Gastrocnemius medialis (tissue), 4 donors: ENCODE data around the gene GPR176. TPM values are rescaled to one million over a fixed set of nuclear protein-coding genes. Genes with fewer than 3 reads are reported as not detected.

Source experiments
- ATAC-seq, 2 donors: fragments of 150-250 bp; one replicate each; pipeline ENCODE4 v1.9.1; 2016
- DNase-seq, 2 donors: peaks; one replicate each; pipeline ENCODE4 v3.0.0-alpha.2; 2019
- H3K27ac ChIP-seq, 4 donors: fragments of 200-600 bp; sonication (generic); 1 replicate in 1 of 4; 2 replicates in 3 of 4; pipeline ENCODE4 v1.5.1; 2016 to 2018; ENCODE audit warnings: mild to moderate bottlenecking in 2 of 4, moderate library complexity in 1 of 4
- H3K27me3 ChIP-seq, 3 donors: fragments of 200-600 bp; sonication (generic) in 2 of 3; 1 replicate in 1 of 3; 2 replicates in 2 of 3; pipeline versions ENCODE4 v1.5.1 to v1.6.0; 2016 to 2019; ENCODE audit warnings: mild to moderate bottlenecking in 1 of 3, moderate library complexity in 1 of 3
- H3K36me3 ChIP-seq, 2 donors: fragments of 200-600 bp; sonication (generic) in 1 of 2; one replicate each; pipeline ENCODE4 v1.5.1; 2017 to 2018
- H3K4me1 ChIP-seq, 2 donors: fragments of 200-600 bp; sonication (generic) in 1 of 2; one replicate each; pipeline ENCODE4 v1.5.1; 2016 to 2017; ENCODE audit warnings: mild to moderate bottlenecking in 2 of 2
- H3K4me3 ChIP-seq, 4 donors: fragments of 200-600 bp; sonication (generic) in 3 of 4; 1 replicate in 1 of 4; 2 replicates in 3 of 4; pipeline ENCODE4 v1.5.1; 2016 to 2019; ENCODE audit warnings: mild to moderate bottlenecking in 2 of 4
- H3K9me3 ChIP-seq, 3 donors: fragments of 200-600 bp; sonication (generic) in 2 of 3; 1 replicate in 1 of 3; 2 replicates in 2 of 3; pipeline ENCODE4 v1.5.1; 2016 to 2019
- POLR2A ChIP-seq, 2 donors: fragments of 450-650 bp; IDR thresholded peaks; one replicate each; pipeline ENCODE4 v1.6.1; 2017; ENCODE audit warnings: antibody characterized with exemption in 2 of 2, mild to moderate bottlenecking in 2 of 2, moderate library complexity in 2 of 2
- in situ Hi-C, 4 donors: fragments of 200-750 bp; cut with MboI; loops; one replicate each; pipeline versions ENCODE4 v1.15.0 to v1.8.0; 2017; ENCODE audit warnings: low sequenced_read_pairs in 4 of 4
- intact Hi-C: fragments of 100-400 bp; cut with DNase I; formaldehyde crosslinking; loops from one replicate; pipeline ENCODE4 v1.15.1; 2023; ENCODE audit warnings: low total_unique reads
- total RNA-seq, 4 donors: library from RNA; depleted of rRNA; stranded (reverse); fragments of >200 nt; gene quantifications; one replicate each; pipeline versions ENCODE4 v1.1.0 to v1.2.3, GENCODE V29; 2016
- TF ChIP-seq, protein P1 (sequence below), 5 experiments: fragments of 450-650 bp in 3 of 5; fragments of 200-600 bp in 2 of 5; sonication (generic) in 2 of 5; IDR thresholded peaks in 4 of 5; conservative IDR thresholded peaks in 1 of 5; 1 replicate in 4 of 5; 2 replicates in 1 of 5; pipeline ENCODE4 v1.5.1; 2016 to 2019; ENCODE audit warnings: antibody characterized with exemption in 5 of 5, mild to moderate bottlenecking in 3 of 5, moderate library complexity in 3 of 5

GPR176 gene
- total RNA-seq, 4 donors from 2014 or later, result 1.1 to 3.0 (median 1.7) TPM

- ATAC-seq, result no peak
- intact Hi-C loops, result no loop called here
- in situ Hi-C loops, result loop anchor here in 2 of 4 donors (25.0 kb wide), 2 partner anchors 115 to 340 kb away; partner anchors contain the start of gene GPR176 (in 1 of the 2)
Observed at GRCh38 chr15:39797407-39797806, 122.7 kb downstream of the GPR176 start.

GRCh38 chr15:39796601-39797000 is 123.5 kb downstream of the GPR176 start:
- TF ChIP-seq, protein P1, sequence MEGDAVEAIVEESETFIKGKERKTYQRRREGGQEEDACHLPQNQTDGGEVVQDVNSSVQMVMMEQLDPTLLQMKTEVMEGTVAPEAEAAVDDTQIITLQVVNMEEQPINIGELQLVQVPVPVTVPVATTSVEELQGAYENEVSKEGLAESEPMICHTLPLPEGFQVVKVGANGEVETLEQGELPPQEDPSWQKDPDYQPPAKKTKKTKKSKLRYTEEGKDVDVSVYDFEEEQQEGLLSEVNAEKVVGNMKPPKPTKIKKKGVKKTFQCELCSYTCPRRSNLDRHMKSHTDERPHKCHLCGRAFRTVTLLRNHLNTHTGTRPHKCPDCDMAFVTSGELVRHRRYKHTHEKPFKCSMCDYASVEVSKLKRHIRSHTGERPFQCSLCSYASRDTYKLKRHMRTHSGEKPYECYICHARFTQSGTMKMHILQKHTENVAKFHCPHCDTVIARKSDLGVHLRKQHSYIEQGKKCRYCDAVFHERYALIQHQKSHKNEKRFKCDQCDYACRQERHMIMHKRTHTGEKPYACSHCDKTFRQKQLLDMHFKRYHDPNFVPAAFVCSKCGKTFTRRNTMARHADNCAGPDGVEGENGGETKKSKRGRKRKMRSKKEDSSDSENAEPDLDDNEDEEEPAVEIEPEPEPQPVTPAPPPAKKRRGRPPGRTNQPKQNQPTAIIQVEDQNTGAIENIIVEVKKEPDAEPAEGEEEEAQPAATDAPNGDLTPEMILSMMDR (IDR thresholded peaks at IDR 0.05 in 4 of 5, conservative IDR thresholded peaks at IDR 0.05 in 1 of 5), result no peak
- no peak for TF ChIP-seq POLR2A (IDR thresholded peaks at IDR 0.05)
- ATAC-seq (no peak), DNase-seq (no peak)
- Histone ChIP-seq H3K4me3 (no peak overlapping the region), H3K9me3 (no peaks in the 10 kb centered on the region), H3K27me3 (no peaks in the 10 kb centered on the region), H3K27ac (no peak overlapping the region), H3K36me3 (no peaks in the 10 kb centered on the region), H3K4me1 (peaks cover 0 to 3% of the 10 kb centered on the region in 2 donors)
- intact Hi-C loops (no loop called here), in situ Hi-C loops (loop anchor here in 2 of 4 donors (25.0 kb wide), 2 partner anchors 116 to 341 kb away; partner anchors contain the start of gene GPR176 (in 1 of the 2))

More at GRCh38 chr15:39797407-39797806, 122.7 kb downstream of the GPR176 start:
- H3K9me3 ChIP-seq, result no peaks in the 10 kb centered on the region
- no peaks in the 10 kb centered on the region for H3K36me3 ChIP-seq
- H3K27ac ChIP-seq, result no peak overlapping the region
- DNase-seq, result no peak
- no peaks in the 10 kb centered on the region for H3K27me3 ChIP-seq
- TF ChIP-seq POLR2A (IDR thresholded peaks at IDR 0.05), result no peak
- TF ChIP-seq, protein P1 (IDR thresholded peaks at IDR 0.05 in 4 of 5, conservative IDR thresholded peaks at IDR 0.05 in 1 of 5), result no peak
- H3K4me3 ChIP-seq, result no peak overlapping the region
- H3K4me1 ChIP-seq, result peaks cover 0 to 3% of the 10 kb centered on the region in 2 donors

- Histone ChIP-seq H3K4me3 (no peak overlapping the region), H3K27ac (no peak overlapping the region), H3K27me3 (no peaks in the 10 kb centered on the region), H3K4me1 (peaks cover 0 to 3% of the 10 kb centered on the region in 2 donors), H3K9me3 (no peaks in the 10 kb centered on the region), H3K36me3 (no peaks in the 10 kb centered on the region)
- DNase-seq (no peak), ATAC-seq (no peak)
- in situ Hi-C loops (loop anchor here in 2 of 4 donors (25.0 kb wide), 2 partner anchors 117 to 342 kb away; partner anchors contain the start of gene GPR176 (in 1 of the 2)), intact Hi-C loops (no loop called here)
- TF ChIP-seq POLR2A (IDR thresholded peaks at IDR 0.05), result no peak
- TF ChIP-seq, protein P1 (IDR thresholded peaks at IDR 0.05 in 4 of 5, conservative IDR thresholded peaks at IDR 0.05 in 1 of 5), result no peak
Observed at GRCh38 chr15:39795486-39795885, 124.6 kb downstream of the GPR176 start.

GRCh38 chr15:39794954-39795353 is 125.1 kb downstream of the GPR176 start:
- Histone ChIP-seq H3K36me3 (no peaks in the 10 kb centered on the region), H3K4me1 (peaks cover 0 to 3% of the 10 kb centered on the region in 2 donors), H3K9me3 (no peaks in the 10 kb centered on the region), H3K4me3 (no peak overlapping the region), H3K27ac (no peak overlapping the region), H3K27me3 (no peaks in the 10 kb centered on the region)
- in situ Hi-C loops, result loop anchor here in 2 of 4 donors (25.0 kb wide), 2 partner anchors 117 to 342 kb away; partner anchors contain the start of gene GPR176 (in 1 of the 2)
- TF ChIP-seq POLR2A (IDR thresholded peaks at IDR 0.05), result no peak
- TF ChIP-seq, protein P1 (IDR thresholded peaks at IDR 0.05 in 4 of 5, conservative IDR thresholded peaks at IDR 0.05 in 1 of 5), result no peak
- ATAC-seq, result no peak
- intact Hi-C loops, result no loop called here
- no peak for DNase-seq
